GM23338 (cell line): Measurements from ENCODE around the gene PPP1R16B.

ENCODE experiments used
- CTCF ChIP-seq, 2 experiments: fragments of 200-600 bp in 1 of 2; sonication (generic) in 1 of 2; conservative IDR thresholded peaks; 2 replicates each; pipeline versions ENCODE4 v1.5.1 to v1.6.1; 2016 to 2017; ENCODE audit warnings: antibody characterized with exemption in 2 of 2, low read depth in 2 of 2, mild to moderate bottlenecking in 2 of 2, moderate library complexity in 1 of 2
- EZH2 ChIP-seq: fragments of 200-600 bp; sonication (generic); IDR thresholded peaks from one replicate; pipeline ENCODE4 v1.8.0; 2017; ENCODE audit warnings: antibody characterized with exemption, mild to moderate bottlenecking, low read depth; ENCODE audit not compliant: unreplicated experiment
- REST ChIP-seq: IDR thresholded peaks from one replicate; pipeline ENCODE4 v1.6.1; 2018; ENCODE audit warnings: antibody characterized with exemption; ENCODE audit not compliant: unreplicated experiment

- TF ChIP-seq REST: no peak
- TF ChIP-seq CTCF (conservative IDR thresholded peaks at IDR 0.05; ENCODE audit: low read depth in 2 of 2): no peak
- no peak for TF ChIP-seq EZH2
Measured at GRCh38 chr20:38757145-38757775, 48.2 kb upstream of the PPP1R16B start.
